Activated CD4-positive, CD25-positive, alpha-beta regulatory T cell treated with anti-CD3 and anti-CD28 coated beads, Interleukin-2, amount 50 U/mL, for 72 hours (primary cell): Measurements from ENCODE around the gene MDP1.

Experiments
- DNase-seq: peaks from one replicate; pipeline ENCODE4 v3.0.0; 2021

Gene MDP1

DNA sequence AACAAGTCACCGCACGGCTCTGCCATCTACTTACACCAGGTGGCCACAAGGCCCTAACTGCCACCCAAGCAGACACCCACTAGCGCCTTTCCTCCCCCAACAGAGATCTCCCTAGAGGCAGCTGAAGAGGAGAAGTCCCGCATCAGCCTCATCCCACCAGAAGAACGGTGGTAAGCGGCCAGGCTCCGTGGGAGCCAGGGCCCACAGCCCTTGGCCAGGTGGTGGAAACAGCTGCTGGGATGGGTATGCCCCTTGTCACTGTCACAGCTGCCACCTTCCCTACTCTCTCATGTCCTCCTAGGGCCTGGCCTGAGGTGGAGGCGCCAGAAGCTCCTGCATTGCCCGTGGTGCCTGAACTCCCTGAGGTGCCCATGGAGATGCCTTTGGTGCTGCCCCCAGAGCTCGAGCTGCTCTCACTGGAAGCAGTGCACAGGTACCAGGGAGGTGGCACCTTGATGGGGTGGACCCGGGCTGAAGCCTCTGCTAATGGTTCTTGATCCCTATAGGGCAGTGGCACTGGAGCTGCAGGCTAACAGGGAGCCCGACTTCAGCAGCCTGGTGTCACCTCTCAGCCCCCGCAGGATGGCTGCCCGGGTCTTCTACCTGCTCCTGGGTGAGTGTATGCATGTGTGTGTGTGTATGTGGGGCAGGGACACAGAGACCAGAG is 36.4 kb downstream of the MDP1 start:
- no peak for DNase-seq

- DNase-seq = no peak
Observed at GRCh38 chr14:24178399-24179178, 37.3 kb downstream of the MDP1 start.

GRCh38 chr14:24177891-24178290 is 38.0 kb downstream of the MDP1 start:
- no peak for DNase-seq

DNA sequence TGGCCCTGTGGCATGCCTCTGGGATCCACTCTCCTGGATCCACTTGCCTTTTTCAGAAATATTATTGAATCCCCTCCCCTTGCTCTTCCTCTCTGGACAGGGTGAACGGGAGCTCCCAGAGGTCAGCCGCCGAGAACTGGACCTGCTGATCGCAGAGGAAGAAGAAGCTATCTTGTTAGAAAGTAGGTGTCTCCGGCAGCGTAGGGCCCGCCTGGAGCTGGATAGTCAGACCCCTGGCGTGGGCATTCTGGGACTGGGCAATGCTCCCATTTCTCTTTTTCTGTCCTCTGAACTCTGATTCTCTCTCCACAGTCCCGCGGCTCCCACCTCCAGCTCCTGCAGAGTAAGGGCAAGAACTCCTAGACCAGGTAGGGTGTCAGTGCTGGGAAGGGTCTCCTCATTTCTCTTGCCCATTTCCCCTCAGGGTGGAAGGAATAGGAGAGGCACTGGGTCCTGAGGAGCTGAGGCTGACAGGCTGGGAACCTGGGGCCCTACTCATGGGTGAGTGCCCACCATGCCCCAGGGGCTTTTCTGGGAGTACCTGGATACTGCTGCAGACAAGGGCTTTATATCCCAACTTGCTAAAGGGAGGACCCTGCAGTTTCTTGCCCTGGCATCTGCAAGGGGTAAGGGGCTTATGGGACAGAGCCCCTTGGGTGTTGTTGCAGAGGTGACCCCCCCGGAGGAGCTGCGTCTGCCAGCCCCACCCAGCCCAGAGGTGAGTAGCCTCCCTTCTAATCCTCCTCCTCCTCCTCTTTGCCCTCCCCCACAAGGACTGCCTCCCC is 38.6 kb downstream of the MDP1 start:
- no peak for DNase-seq

DNA sequence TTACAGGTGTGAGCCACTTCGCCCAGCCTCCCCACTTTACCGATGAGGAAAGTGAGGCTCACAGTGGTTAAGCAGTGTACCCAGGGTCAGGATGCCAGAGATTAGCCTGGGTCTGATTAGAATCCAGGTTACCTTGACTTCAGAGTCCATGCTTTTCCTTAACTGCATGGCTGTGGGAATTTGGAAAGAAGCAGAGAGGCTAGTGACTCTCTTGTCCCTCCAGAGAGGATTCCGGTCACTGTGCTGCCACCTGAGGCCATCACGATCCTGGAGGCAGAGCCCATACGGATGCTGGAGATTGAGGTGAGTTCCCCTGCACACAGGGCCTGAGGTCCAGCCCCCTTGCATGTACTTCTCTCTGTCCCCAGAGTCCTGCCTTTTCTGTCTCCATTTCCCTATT is 39.3 kb downstream of the MDP1 start:
- DNase-seq = no peak

DNA sequence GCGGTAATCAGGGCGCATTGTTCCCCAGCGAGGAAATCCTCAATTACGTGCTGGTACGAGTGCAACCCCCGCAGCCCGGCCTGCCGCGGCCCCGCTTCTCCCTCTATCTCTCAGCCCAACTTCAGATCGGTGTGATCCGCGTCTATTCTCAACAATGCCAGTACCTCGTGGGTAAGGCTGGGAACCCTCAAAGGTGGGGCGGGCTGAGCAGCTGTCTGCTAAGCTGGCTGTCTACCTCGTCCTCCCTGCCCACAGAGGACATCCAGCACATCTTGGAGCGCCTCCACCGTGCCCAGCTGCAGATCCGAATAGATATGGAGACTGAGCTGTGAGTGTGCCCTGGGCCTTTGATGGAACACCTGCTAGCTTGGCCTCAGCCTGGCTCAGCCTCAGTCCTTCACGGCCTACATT is 43.0 kb downstream of the MDP1 start:
- no peak for DNase-seq

- no peak for DNase-seq
Observed at GRCh38 chr14:24172261-24172860, 43.5 kb downstream of the MDP1 start.

- peak; percentile 58 for DNase-seq
Observed at GRCh38 chr14:24171422-24172260, 44.2 kb downstream of the MDP1 start, which contains the start of gene REC8. Gene REC8, plus strand, starts transcription at chr14:24172080. Its CDS starts 473 bp downstream, at chr14:24172553.

DNA sequence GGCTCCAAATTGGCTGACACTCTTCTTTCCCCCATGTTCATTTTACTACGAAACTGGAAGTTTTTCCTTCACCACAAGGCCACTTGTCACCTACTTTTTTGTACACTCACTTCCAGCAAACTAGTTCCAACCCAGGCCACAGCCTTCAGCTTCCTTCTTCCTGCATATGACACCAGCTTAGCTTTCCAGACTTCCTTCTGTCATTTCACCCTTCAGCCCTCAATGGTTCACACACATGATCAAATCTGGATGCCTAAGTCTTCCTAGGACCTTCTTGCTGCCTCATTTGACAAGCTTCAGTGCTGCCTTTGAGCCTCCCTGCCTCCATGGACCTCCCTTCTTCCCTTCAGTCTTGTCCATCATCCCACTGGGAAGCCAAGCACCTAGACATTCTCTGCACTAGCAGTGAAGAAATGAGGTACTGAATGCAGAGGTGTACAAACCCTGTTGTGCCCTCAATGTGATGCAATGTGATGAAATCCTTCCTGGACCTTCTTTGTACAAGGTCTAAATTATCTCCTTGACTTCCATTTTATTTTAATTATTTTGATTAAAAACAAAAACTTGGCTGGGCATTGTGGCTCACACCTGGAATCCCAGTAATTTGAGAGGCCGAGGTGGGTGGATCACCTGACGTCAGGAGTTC is 48.3 kb downstream of the MDP1 start:
- no peak for DNase-seq

GRCh38 chr14:24165785-24166184 is 50.1 kb downstream of the MDP1 start:
- DNase-seq = no peak

DNA sequence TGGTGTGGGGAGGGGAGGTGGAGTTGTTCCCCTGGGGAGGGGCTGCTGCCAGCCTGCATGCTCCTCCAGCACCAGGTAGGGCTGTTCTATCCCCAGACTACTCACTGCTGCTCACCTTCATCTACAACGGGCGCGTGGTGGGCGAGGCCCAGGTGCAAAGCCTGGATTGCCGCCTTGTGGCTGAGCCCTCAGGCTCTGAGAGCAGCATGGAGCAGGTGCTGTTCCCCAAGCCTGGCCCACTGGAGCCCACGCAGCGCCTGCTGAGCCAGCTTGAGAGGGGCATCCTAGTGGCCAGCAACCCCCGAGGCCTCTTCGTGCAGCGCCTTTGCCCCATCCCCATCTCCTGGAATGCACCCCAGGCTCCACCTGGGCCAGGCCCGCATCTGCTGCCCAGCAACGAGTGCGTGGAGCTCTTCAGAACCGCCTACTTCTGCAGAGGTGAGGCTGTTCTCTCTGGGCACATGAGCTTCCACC is 51.3 kb downstream of the MDP1 start:
- no peak for DNase-seq
